ENCODE data around the gene ASPA. TPM values are rescaled to one million over a fixed set of nuclear protein-coding genes. Genes with fewer than 3 reads are reported as not detected.
"Not testable (repeated sequence)": the region's sequence is repeated elsewhere in the genome, so short reads cannot be mapped to it uniquely, and the experiment has no call there.

The ASPA gene
- total RNA-seq, result 3.8 TPM
- polyA plus RNA-seq (ENCODE audit: insufficient read depth in 1 of 8, insufficient read length in 8 of 8, low replicate concordance in 1 of 8), result 1 to 10 TPM; 1.0 to 4.4 (median 3.0) TPM
- long read RNA-seq, donor 1, result 0 reads
- long read RNA-seq, donor 2, result 0 reads
- long read RNA-seq, donor 3, result 0 reads
- long read RNA-seq, donor 4, result 0 reads
- long read RNA-seq, donor 5, full-length matches to known transcripts, result 2 of 2 reads
- long read RNA-seq, donor 5, partial matches to known transcripts, result 0 of 2 reads
- long read RNA-seq, donor 5, other reads (novel, unspliced or antisense), result 0 of 2 reads
- long read RNA-seq, donor 6, full-length matches to known transcripts, result 1 of 1 reads
- long read RNA-seq, donor 6, partial matches to known transcripts, result 0 of 1 reads
- long read RNA-seq, donor 6, other reads (novel, unspliced or antisense), result 0 of 1 reads
- long read RNA-seq, donor 7, result 0 reads
- long read RNA-seq, donor 8, result 0 reads
- long read RNA-seq, donor 9, result 0 reads
- long read RNA-seq, donor 10, result 0 reads
- long read RNA-seq, donor 11, full-length matches to known transcripts, result 1 of 1 reads
- long read RNA-seq, donor 11, partial matches to known transcripts, result 0 of 1 reads
- long read RNA-seq, donor 11, other reads (novel, unspliced or antisense), result 0 of 1 reads

- Histone ChIP-seq H3K4me1 (ENCODE audit: control insufficient read depth, insufficient read depth, low read length) (peaks cover 2% of the 10 kb centered on the region), H3K9me3 (replicated peaks; ENCODE audit: control insufficient read depth, low read depth, low read length) (no peaks in the 10 kb centered on the region), H3K4me3 (ENCODE audit: low read length) (peak within 1 kb of the TSS; percentile 2), H3K36me3 (ENCODE audit: control insufficient read depth, insufficient read depth, low read length) (no peaks in the 10 kb centered on the region), H3K27ac (ENCODE audit: low read length) (peak within 1 kb of the TSS; percentile 42), H3K27me3 (ENCODE audit: control insufficient read depth, insufficient read depth, low read length) (no peaks in the 10 kb centered on the region)
- DNase-seq, result peak; percentile 75
- WGBS (ENCODE audit: insufficient coverage), result 40% methylated on average over 1 of the region's 7 CpGs
Observed at GRCh38 chr17:3475812-3476610, at the start of gene ASPA. Gene ASPA (plus strand): TSS chr17:3475997. CDS start chr17:3476160, 163 bp downstream.

- H3K4me3 ChIP-seq (ENCODE audit: low read length); H3K27ac ChIP-seq (ENCODE audit: low read length); H3K36me3 ChIP-seq (ENCODE audit: control insufficient read depth, insufficient read depth, low read length); H3K9me3 ChIP-seq (replicated peaks; ENCODE audit: control insufficient read depth, low read depth, low read length); H3K27me3 ChIP-seq (ENCODE audit: control insufficient read depth, insufficient read depth, low read length); H3K4me1 ChIP-seq (ENCODE audit: control insufficient read depth, insufficient read depth, low read length): not testable (repeated sequence)
- peak; percentile 5 for DNase-seq
- WGBS (ENCODE audit: insufficient coverage), result 30% methylated on average over 6 of the region's 7 CpGs
Observed at GRCh38 chr17:3433215-3433614, 42.6 kb upstream of the ASPA start.

- Histone ChIP-seq H3K27me3 (ENCODE audit: control insufficient read depth, insufficient read depth, low read length) (no peaks in the 10 kb centered on the region), H3K9me3 (replicated peaks; ENCODE audit: control insufficient read depth, low read depth, low read length) (no peaks in the 10 kb centered on the region), H3K36me3 (ENCODE audit: control insufficient read depth, insufficient read depth, low read length) (no peaks in the 10 kb centered on the region), H3K27ac (ENCODE audit: low read length) (no peak within 1 kb of the TSS), H3K4me1 (ENCODE audit: control insufficient read depth, insufficient read depth, low read length) (no peaks in the 10 kb centered on the region), H3K4me3 (ENCODE audit: low read length) (no peak within 1 kb of the TSS)
- DNase-seq, result no peak
- 86% methylated on average over 2 of the region's 3 CpGs for WGBS (ENCODE audit: insufficient coverage)
Observed at GRCh38 chr17:3433741-3434140, 42.1 kb upstream of the ASPA start, which contains the start of gene OR1E2. Gene OR1E2 (minus strand): TSS chr17:3433841. CDS start chr17:3433841, 0 bp downstream.

GRCh38 chr17:3438368-3438767, 37.4 kb upstream of the ASPA start:
- H3K27ac ChIP-seq (ENCODE audit: low read length), result no peak overlapping the region
- WGBS (ENCODE audit: insufficient coverage), result 50% methylated on average over 1 of the region's 1 CpG
- no peak for DNase-seq

GRCh38 chr17:3440451-3440850, 35.3 kb upstream of the ASPA start:
- Histone ChIP-seq H3K9me3 (replicated peaks; ENCODE audit: control insufficient read depth, low read depth, low read length) (no peaks in the 10 kb centered on the region), H3K4me1 (ENCODE audit: control insufficient read depth, insufficient read depth, low read length) (no peaks in the 10 kb centered on the region), H3K27me3 (ENCODE audit: control insufficient read depth, insufficient read depth, low read length) (no peaks in the 10 kb centered on the region), H3K4me3 (ENCODE audit: low read length) (no peak overlapping the region), H3K27ac (ENCODE audit: low read length) (no peak overlapping the region), H3K36me3 (ENCODE audit: control insufficient read depth, insufficient read depth, low read length) (no peaks in the 10 kb centered on the region)
- whole genome bisulfite sequencing (ENCODE audit: insufficient coverage), result no CpG with 5 or more reads among the region's 2 CpGs
- DNase-seq, result no peak

More at GRCh38 chr17:3438368-3438767, 37.4 kb upstream of the ASPA start:
- Histone ChIP-seq H3K27me3 (ENCODE audit: control insufficient read depth, insufficient read depth, low read length) (no peaks in the 10 kb centered on the region), H3K9me3 (replicated peaks; ENCODE audit: control insufficient read depth, low read depth, low read length) (no peaks in the 10 kb centered on the region), H3K4me1 (ENCODE audit: control insufficient read depth, insufficient read depth, low read length) (no peaks in the 10 kb centered on the region), H3K36me3 (ENCODE audit: control insufficient read depth, insufficient read depth, low read length) (no peaks in the 10 kb centered on the region), H3K4me3 (ENCODE audit: low read length) (no peak overlapping the region)

- H3K36me3 ChIP-seq (ENCODE audit: control insufficient read depth, insufficient read depth, low read length), result no peaks in the 10 kb centered on the region
- WGBS (ENCODE audit: insufficient coverage), result no CpG with 5 or more reads among the region's 2 CpGs
- no peaks in the 10 kb centered on the region for H3K27me3 ChIP-seq (ENCODE audit: control insufficient read depth, insufficient read depth, low read length)
- H3K4me1 ChIP-seq (ENCODE audit: control insufficient read depth, insufficient read depth, low read length), result no peaks in the 10 kb centered on the region
- no peak overlapping the region for H3K4me3 ChIP-seq (ENCODE audit: low read length)
- H3K27ac ChIP-seq (ENCODE audit: low read length), result no peak overlapping the region
- H3K9me3 ChIP-seq (replicated peaks; ENCODE audit: control insufficient read depth, low read depth, low read length), result no peaks in the 10 kb centered on the region
- DNase-seq, result no peak
Observed at GRCh38 chr17:3447625-3448024, 28.2 kb upstream of the ASPA start.

- Histone ChIP-seq H3K4me1 (ENCODE audit: control insufficient read depth, insufficient read depth, low read length) (no peaks in the 10 kb centered on the region), H3K36me3 (ENCODE audit: control insufficient read depth, insufficient read depth, low read length) (no peaks in the 10 kb centered on the region), H3K4me3 (ENCODE audit: low read length) (no peak overlapping the region), H3K9me3 (replicated peaks; ENCODE audit: control insufficient read depth, low read depth, low read length) (no peaks in the 10 kb centered on the region), H3K27me3 (ENCODE audit: control insufficient read depth, insufficient read depth, low read length) (no peaks in the 10 kb centered on the region), H3K27ac (ENCODE audit: low read length) (no peak overlapping the region)
- no CpG with 5 or more reads among the region's 2 CpGs for WGBS (ENCODE audit: insufficient coverage)
- DNase-seq, result peak; percentile 12
Observed at GRCh38 chr17:3448059-3448665, 27.6 kb upstream of the ASPA start.

- H3K4me3 ChIP-seq (ENCODE audit: low read length); H3K4me1 ChIP-seq (ENCODE audit: control insufficient read depth, insufficient read depth, low read length); H3K9me3 ChIP-seq (replicated peaks; ENCODE audit: control insufficient read depth, low read depth, low read length); DNase-seq; H3K27ac ChIP-seq (ENCODE audit: low read length); H3K27me3 ChIP-seq (ENCODE audit: control insufficient read depth, insufficient read depth, low read length); H3K36me3 ChIP-seq (ENCODE audit: control insufficient read depth, insufficient read depth, low read length): not testable (repeated sequence)
- no CpG with 5 or more reads among the region's 1 CpG for WGBS (ENCODE audit: insufficient coverage)
Observed at GRCh38 chr17:3466355-3466754, 9.4 kb upstream of the ASPA start.

- no peak overlapping the region for H3K4me3 ChIP-seq (ENCODE audit: low read length)
- H3K27ac ChIP-seq (ENCODE audit: low read length), result no peak overlapping the region
- no CpG with 5 or more reads among the region's 5 CpGs for WGBS (ENCODE audit: insufficient coverage)
- no peaks in the 10 kb centered on the region for H3K36me3 ChIP-seq (ENCODE audit: control insufficient read depth, insufficient read depth, low read length)
- no peaks in the 10 kb centered on the region for H3K27me3 ChIP-seq (ENCODE audit: control insufficient read depth, insufficient read depth, low read length)
- no peaks in the 10 kb centered on the region for H3K4me1 ChIP-seq (ENCODE audit: control insufficient read depth, insufficient read depth, low read length)
- H3K9me3 ChIP-seq (replicated peaks; ENCODE audit: control insufficient read depth, low read depth, low read length), result no peaks in the 10 kb centered on the region
- DNase-seq, result no peak
Observed at GRCh38 chr17:3469529-3469928, 6.3 kb upstream of the ASPA start.

Measured in muscle of leg (tissue), 16 donors.